ENCODE results near the gene ITM2B.

The ITM2B gene

DNA sequence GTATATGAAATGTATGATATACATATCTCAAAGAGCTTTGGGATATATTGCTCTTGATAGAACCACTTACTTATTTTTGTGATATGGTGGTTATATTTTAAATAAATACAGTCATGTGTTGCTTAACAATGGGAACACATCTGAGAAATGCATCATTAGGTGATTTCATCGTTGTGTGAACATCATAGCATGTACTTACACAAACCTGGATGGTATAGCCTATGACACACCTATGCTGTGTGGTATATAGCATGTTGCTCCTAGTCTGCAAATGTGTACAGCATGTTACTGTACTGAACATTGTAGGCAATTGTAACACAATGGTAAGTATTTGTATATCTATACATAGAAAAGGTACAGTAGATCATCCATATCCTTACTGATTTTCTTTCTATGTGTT lies 78.2 kb downstream of the ITM2B start:
- no peak for DNase-seq (ENCODE audit: low spot score)

DNA sequence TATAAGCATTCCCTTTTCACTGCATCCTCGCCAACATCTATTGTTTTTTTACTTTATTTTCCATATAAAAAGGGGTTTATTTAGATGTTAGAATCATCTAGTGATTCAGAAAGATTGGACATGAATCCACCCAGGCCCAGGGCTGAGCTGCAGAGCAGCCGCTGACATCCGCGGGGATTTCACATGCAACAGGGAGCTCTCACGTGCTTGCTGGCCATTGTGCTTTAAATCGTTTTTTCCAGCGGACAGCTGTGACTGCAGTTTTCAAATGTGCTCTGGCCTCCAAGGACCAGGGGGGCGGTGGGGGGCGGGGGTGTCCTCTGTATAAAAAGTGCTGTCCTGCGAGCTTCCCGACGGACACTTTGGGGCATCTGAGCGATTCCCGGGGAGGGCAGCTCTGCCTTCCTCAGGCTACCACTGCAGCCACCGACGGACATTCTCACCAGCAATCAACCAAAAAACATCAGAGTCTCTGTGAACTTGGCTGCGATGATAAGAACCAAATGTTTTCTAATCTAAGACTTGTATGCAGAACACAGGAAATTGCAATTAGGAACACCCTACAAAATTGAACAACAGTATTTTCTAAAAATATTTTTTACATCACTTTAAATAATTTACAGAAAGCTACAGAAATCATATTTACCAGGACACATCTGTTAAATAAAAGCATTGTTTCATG lies 83.1 kb downstream of the ITM2B start:
- no peak for DNase-seq (ENCODE audit: low spot score)

DNA sequence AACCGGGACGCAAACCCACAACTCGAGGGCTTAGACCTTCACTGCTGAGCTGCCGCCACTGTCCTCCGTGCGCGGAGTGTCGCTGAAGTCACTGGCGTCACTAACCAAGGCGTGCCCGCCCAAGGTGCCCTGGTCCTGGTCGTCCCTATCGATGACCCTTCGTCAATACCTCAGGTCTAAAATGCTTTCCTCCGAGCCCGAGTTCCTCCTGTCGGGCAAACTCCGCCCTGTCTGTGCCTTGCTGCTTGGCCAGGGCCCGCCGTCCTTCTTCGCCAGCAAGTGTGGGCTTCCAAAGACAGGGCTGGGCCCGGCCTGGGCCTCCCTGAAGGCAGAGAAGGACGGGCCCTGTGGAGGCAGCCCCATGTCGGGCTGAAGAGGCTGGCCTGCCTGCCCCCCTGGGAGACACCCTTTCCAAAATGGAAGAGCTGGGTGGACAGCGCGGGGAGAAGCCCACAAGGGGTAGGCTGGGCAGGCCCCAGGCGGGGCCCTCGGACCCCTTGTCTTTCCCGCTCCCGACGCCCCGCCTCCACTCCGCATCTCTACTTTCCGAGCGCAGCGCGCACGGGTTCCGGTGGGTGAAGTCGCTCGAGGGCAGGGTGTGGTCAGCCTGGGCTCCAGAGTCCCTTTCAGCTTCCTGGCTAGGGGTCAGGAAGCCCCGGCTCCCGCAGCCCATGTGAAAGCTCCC lies 84.0 kb downstream of the ITM2B start:
- DNase-seq (ENCODE audit: low spot score) = no peak

DNA sequence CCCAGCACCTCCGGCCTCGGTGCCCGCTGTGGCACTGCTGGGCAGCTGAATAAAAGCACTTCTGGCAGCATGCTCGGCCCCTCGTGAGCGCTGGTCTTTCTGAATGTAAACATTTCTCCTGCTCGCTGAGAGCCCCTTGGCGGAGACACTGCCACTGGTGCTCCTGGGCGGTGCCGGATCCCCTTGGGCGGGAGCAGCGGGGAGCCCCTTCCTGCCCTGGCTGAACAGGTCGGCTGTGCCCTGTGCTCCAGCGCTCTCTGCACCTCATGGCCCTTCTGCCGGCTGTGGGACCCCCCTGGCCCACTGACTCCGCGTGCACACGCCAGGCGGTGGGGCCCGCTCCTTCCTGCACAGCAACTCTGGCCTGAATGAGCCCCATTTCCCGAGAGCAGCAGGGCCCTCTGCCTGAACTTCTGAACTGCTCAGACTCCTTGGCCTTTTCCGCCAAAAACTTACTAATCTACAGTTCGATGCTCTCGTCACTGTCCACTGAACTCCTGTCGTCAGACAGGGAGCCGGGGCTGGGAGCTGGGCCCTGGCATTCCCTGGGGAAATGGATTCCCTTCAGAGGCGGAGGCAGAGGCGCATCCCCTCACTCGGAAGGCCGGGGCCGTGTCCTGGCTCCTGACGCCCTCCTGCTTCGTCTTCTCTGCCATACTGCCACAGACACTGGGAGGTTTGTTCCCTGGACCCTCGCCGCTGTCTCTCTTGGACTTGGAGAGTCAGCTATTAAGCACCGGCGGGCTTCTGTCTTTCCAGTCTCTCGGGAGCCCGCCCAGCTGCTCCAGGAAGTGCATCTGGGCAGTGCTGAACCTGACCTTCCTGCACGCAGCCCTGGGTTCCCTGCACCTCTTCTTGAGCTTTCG lies 84.7 kb downstream of the ITM2B start:
- DNase-seq (ENCODE audit: low spot score) = no peak

DNA sequence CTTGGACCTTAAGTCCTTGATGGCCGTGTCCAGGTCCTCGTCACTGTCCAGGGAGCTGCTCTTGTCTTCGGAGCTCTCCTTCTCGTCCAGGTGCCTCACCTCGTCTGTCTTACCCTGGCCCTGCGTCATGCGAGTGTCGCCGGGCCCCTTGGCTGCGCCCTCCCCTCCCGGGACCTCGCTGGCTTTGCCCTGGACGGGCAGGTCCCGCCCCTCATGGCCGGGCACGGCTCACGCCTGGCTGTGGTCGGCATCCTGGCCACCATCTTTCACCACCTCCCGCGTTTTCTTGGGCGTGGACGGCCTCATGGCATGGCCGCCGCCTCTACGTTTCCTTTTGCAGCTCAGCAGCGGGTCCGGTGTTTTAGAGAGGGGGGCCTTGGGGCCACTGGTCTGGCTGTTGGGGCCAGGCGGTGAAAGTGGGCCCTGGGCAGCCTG lies 85.4 kb downstream of the ITM2B start:
- no peak for DNase-seq (ENCODE audit: low spot score)

DNA sequence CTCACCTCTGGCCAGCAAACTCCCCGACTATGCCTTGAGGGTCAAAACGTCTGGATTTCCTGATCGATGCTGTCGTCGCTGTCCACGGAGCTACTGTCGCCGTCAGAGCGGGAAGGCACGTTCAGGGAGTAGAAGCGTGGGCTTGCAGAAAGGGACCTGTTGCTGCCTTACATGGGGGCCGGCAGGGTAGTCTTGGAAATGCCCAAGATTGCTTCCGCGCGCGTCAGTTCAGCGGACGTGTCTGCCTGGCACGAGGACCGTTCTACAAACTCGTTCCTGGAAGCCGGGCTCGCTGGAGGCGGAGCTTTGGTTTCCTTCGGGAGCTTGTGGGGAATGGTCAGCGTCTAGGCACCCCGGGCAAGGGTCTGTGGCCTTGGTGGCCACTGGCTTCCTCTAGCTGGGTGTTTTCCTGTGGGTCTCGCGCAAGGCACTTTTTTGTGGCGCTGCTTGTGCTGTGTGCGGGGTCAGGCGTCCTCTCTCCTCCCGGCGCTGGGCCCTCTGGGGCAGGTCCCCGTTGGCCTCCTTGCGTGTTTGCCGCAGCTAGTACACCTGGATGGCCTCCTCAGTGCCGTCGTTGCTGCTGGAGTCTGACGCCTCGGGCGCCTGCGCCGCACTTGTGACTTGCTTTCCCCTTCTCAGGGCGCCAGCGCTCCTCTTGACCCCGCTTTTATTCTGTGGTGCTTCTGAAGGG lies 86.0 kb downstream of the ITM2B start:
- no peak for DNase-seq (ENCODE audit: low spot score)

Measured in D341Med (cell line).